Mucosa of descending colon (tissue), 3 donors: ENCODE measurements around the gene ACSL6. TPM values are rescaled to one million over a fixed set of nuclear protein-coding genes. Genes with fewer than 3 reads are reported as not detected.

Experiments
- ATAC-seq: fragments of 200-7000 bp; cut with Tn5 transposase; one replicate; pipeline ENCODE4 v1.9.1; 2020; ENCODE audit warnings: mild to moderate bottlenecking, moderate library complexity
- DNase-seq, 3 donors: peaks; one replicate each; pipeline ENCODE4 v3.0.0-alpha.2; 2020
- H3K36me3 ChIP-seq: fragments of 200-600 bp; one replicate; pipeline ENCODE4 v1.8.0; 2021; ENCODE audit warnings: low read depth, mild to moderate bottlenecking
- H3K4me1 ChIP-seq: fragments of 200-600 bp; one replicate; pipeline ENCODE4 v1.8.0; 2021; ENCODE audit warnings: low read depth, mild to moderate bottlenecking
- H3K4me3 ChIP-seq: fragments of 200-600 bp; one replicate; pipeline ENCODE4 v1.8.0; 2021; ENCODE audit warnings: mild to moderate bottlenecking
- H3K9me3 ChIP-seq: fragments of 200-600 bp; one replicate; pipeline ENCODE4 v1.8.0; 2021; ENCODE audit warnings: mild to moderate bottlenecking
- CTCF ChIP-seq: fragments of 200-600 bp; IDR thresholded peaks from one replicate; pipeline ENCODE4 v1.8.0; 2022; ENCODE audit warnings: antibody characterized with exemption, mild to moderate bottlenecking
- intact Hi-C, 2 donors: fragments of 100-400 bp; cut with DNase I in 1 of 2; cut with micrococcal nuclease in 1 of 2; formaldehyde crosslinking; loops; one replicate each; pipeline versions ENCODE4 v1.11.0 to v1.11.1; 2022; cut with DNase I, micrococcal nuclease
- total RNA-seq, 3 donors: library from RNA; stranded (reverse); fragmentation: NEBNext Ultra II Directional in 2 of 3; extraction: Animal tissue kit (Norgen Biotek cat#: 25700) in 2 of 3; gene quantifications; one replicate each; pipeline versions ENCODE4 v1.2.1 to v1.2.4, GENCODE V29; 2021 to 2023
- donor health status: DM: no; HTN: no; CAD: no; lungs with moderate emphysema.
- donor health status: DM: no; HTN: no; CAD: no.
- donor health status: DM: no; HTN: yes; CAD: no.

Gene ACSL6
- total RNA-seq, 3 donors from 2014 or later, result 0.38 to 3.8 (median 0.77) TPM

GRCh38 chr5:131992370-131992769, 19.1 kb downstream of the ACSL6 start:
- intact Hi-C loops, result no loop called here
- no peaks in the 10 kb centered on the region for H3K9me3 ChIP-seq
- ATAC-seq (no peak), DNase-seq (no peak)
- no peak overlapping the region for H3K4me3 ChIP-seq
- no peaks in the 10 kb centered on the region for H3K36me3 ChIP-seq
- H3K4me1 ChIP-seq, result no peaks in the 10 kb centered on the region
- no peak for TF ChIP-seq CTCF

GRCh38 chr5:131991593-131992324, 19.7 kb downstream of the ACSL6 start:
- H3K36me3 ChIP-seq, result no peaks in the 10 kb centered on the region
- TF ChIP-seq CTCF, result no peak
- no peaks in the 10 kb centered on the region for H3K9me3 ChIP-seq
- intact Hi-C loops, result no loop called here
- DNase-seq, result no peak
- no peak overlapping the region for H3K4me3 ChIP-seq
- no peak for ATAC-seq
- H3K4me1 ChIP-seq, result no peaks in the 10 kb centered on the region

DNA sequence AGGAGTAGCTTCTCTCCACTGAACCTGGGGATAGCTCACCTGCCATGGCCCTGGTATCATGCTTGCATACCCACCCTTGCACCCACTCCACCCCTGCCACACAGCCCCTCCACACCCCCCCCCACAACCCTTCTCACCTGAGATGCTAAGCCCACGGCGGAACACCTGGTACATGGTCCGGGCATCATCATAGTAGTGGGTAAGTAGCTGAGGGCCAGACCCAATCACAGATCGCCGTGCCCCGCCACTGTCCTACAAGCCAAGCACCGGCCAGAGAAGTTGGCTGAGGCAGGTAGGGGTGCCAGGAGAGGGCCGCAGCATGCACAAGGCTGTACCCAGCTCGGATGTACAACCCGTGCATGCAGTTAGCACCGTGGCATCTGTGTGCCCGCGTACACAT, 20.7 kb downstream of the ACSL6 start:
- TF ChIP-seq CTCF, result no peak
- Histone ChIP-seq H3K4me3 (no peak overlapping the region), H3K4me1 (no peaks in the 10 kb centered on the region), H3K9me3 (no peaks in the 10 kb centered on the region), H3K36me3 (no peaks in the 10 kb centered on the region)
- no peak for ATAC-seq
- intact Hi-C loops, result no loop called here
- DNase-seq, result no peak

DNA sequence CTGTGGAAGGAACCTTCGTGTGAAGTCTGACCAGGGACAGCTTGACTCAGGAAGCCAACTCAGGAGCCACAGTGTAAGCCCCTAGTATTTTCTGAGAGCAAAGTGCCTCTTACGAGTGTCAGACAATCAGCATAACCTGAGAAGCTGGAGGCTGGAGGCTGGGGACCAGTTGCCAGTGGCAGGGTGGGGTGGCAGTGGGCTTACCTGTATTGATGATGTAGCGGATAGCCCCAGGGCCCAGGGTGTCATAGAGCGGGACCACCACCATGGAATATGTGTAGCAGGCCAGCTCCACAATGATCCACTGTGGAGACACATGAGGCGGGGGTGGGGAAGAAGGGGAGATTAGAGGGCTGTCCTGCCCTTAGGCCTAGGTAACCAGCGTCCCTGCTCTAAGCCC, 22.9 kb downstream of the ACSL6 start:
- intact Hi-C loops, result no loop called here
- DNase-seq (no peak), ATAC-seq (no peak)
- Histone ChIP-seq H3K9me3 (no peaks in the 10 kb centered on the region), H3K4me1 (no peaks in the 10 kb centered on the region), H3K4me3 (no peak overlapping the region), H3K36me3 (no peaks in the 10 kb centered on the region)
- TF ChIP-seq CTCF, result no peak

DNA sequence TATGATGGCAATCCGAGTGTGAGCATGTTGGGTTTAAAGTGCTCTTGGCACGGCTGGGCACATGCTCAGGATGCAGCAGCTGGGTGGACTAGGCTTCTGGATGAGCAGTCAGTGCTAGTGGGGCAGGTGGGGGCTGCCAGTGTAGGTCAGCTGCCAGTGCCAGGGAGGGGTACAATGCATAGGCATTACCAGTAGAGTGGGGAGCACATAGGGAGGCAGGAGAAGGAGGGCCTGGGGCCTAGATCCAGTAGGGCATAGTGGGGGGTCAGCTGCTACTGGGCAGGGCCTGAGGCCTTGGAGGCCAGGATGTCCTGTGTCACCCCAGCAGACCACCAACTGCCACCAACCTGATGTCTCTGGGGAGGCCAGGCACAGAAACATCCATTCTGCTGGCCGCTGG, 24.2 kb downstream of the ACSL6 start:
- no peaks in the 10 kb centered on the region for H3K36me3 ChIP-seq
- DNase-seq (no peak), ATAC-seq (no peak)
- TF ChIP-seq CTCF, result no peak
- H3K4me1 ChIP-seq, result no peaks in the 10 kb centered on the region
- intact Hi-C loops, result no loop called here
- no peaks in the 10 kb centered on the region for H3K9me3 ChIP-seq
- no peak overlapping the region for H3K4me3 ChIP-seq
